H1 (cell line): ENCODE results near the gene SPIB. TPM values are rescaled to one million over a fixed set of nuclear protein-coding genes. Genes with fewer than 3 reads are reported as not detected.

Source experiments
- CTCF ChIA-PET: fragments of 300-600 bp; sonication (Branson Sonifier 250); formaldehyde crosslinking; loops from one replicate; lab custom pipeline; 2021; ENCODE audit not compliant: partially characterized antibody; lab: Charles Lee
- POLR2A ChIA-PET: fragments of 300-600 bp; sonication (Branson Sonifier 250); formaldehyde crosslinking; loops from one replicate; lab custom pipeline; 2021; ENCODE audit warnings: inconsistent platforms; ENCODE audit not compliant: partially characterized antibody; lab: Charles Lee
- DNase-seq, 2 experiments: peaks; one replicate each; pipeline versions ENCODE4 v3.0.0 to v3.0.0-alpha.2; 2010 to 2022; ENCODE audit warnings: low spot score in 2 of 2, low read depth in 1 of 2, mixed read lengths in 1 of 2
- FAIRE-seq: peaks from 2 replicates; lab custom pipeline; 2011; peaks lifted over from hg19 to GRCh38; lab: Jason Lieb, UNC
- H2AFZ ChIP-seq: 2 replicates; pipeline ENCODE4 v1.8.1; 2012; ENCODE audit warnings: low read length, inconsistent platforms
- H2AK5ac ChIP-seq: 2 replicates; pipeline ENCODE4 v1.6.1; 2013; ENCODE audit warnings: low read depth, low read length
- H2BK120ac ChIP-seq: replicated peaks from 2 replicates; pipeline ENCODE3; 2013; ENCODE audit warnings: low read depth, low read length, inconsistent platforms
- H2BK12ac ChIP-seq: 2 replicates; pipeline ENCODE4 v1.6.1; 2013; ENCODE audit warnings: low read depth, low read length
- H2BK15ac ChIP-seq: 2 replicates; pipeline ENCODE4 v1.6.1; 2013; ENCODE audit warnings: low read length
- H2BK20ac ChIP-seq: 2 replicates; pipeline ENCODE4 v1.6.1; 2013; ENCODE audit warnings: low read length
- H2BK5ac ChIP-seq: 2 replicates; pipeline ENCODE4 v1.6.1; 2013; ENCODE audit warnings: low read depth, low read length
- H3K14ac ChIP-seq: 2 replicates; pipeline ENCODE4 v1.6.1; 2013; ENCODE audit warnings: inconsistent platforms; ENCODE audit not compliant: insufficient read length
- H3K18ac ChIP-seq: 2 replicates; pipeline ENCODE4 v1.6.1; 2013; ENCODE audit warnings: low read length; ENCODE audit errors: extremely low read depth
- H3K23ac ChIP-seq: 2 replicates; pipeline ENCODE4 v1.6.1; 2013; ENCODE audit warnings: inconsistent platforms; ENCODE audit not compliant: insufficient read length
- H3K23me2 ChIP-seq: 2 replicates; pipeline ENCODE4 v1.6.1; 2013; ENCODE audit warnings: low read depth, low read length
- H3K27ac ChIP-seq: 2 replicates; pipeline ENCODE4 v1.6.1; 2011; ENCODE audit warnings: low read depth, low read length, inconsistent platforms
- H3K27me3 ChIP-seq, 4 experiments: replicated peaks in 1 of 4; 1 replicate in 1 of 4; 2 replicates in 3 of 4; pipeline versions ENCODE4 v1.6.1 to v1.8.1; 2011 to 2013; ENCODE audit warnings: low read length in 3 of 4, mild to moderate bottlenecking in 3 of 4, inconsistent platforms in 2 of 4, mixed read lengths in 2 of 4, moderate library complexity in 1 of 4; ENCODE audit not compliant: control insufficient read depth in 3 of 4, insufficient read depth in 3 of 4; ENCODE audit errors: extremely low read depth in 1 of 4
- H3K36me3 ChIP-seq, 4 experiments: 2 replicates each; pipeline versions ENCODE4 v1.6.1 to v1.8.1; 2011 to 2013; ENCODE audit warnings: mild to moderate bottlenecking in 4 of 4, low read length in 3 of 4, moderate library complexity in 2 of 4, control low read depth in 1 of 4, inconsistent platforms in 1 of 4; ENCODE audit not compliant: insufficient read depth in 4 of 4, control insufficient read depth in 2 of 4
- H3K4ac ChIP-seq: replicated peaks from 2 replicates; pipeline ENCODE3; 2013; ENCODE audit warnings: low read length, low read depth, mixed read lengths, inconsistent platforms; ENCODE audit not compliant: insufficient read length
- H3K4me1 ChIP-seq, 4 experiments: replicated peaks in 1 of 4; 1 replicate in 1 of 4; 2 replicates in 3 of 4; pipeline versions ENCODE4 v1.6.1 to v1.8.1; 2011 to 2013; ENCODE audit warnings: low read length in 3 of 4, inconsistent platforms in 2 of 4, mixed read lengths in 1 of 4; ENCODE audit not compliant: insufficient read depth in 4 of 4, control insufficient read depth in 3 of 4
- H3K4me2 ChIP-seq, 2 experiments: 2 replicates each; pipeline versions ENCODE4 v1.6.1 to v1.8.1; 2011 to 2013; ENCODE audit warnings: low read depth in 2 of 2, low read length in 2 of 2, control low read depth in 1 of 2, inconsistent platforms in 1 of 2, mild to moderate bottlenecking in 1 of 2; ENCODE audit not compliant: insufficient read depth in 1 of 2
- H3K4me3 ChIP-seq, 4 experiments: fragments of 200-600, 300-600 bp in 1 of 4; sonication (generic), shearing (Covaris generic), sonication (Bioruptor Twin) in 1 of 4; 2 replicates each; pipeline versions ENCODE4 v1.5.1 to v1.8.1; 2011 to 2016; ENCODE audit warnings: low read length in 4 of 4, low read depth in 3 of 4, control low read depth in 2 of 4, inconsistent platforms in 2 of 4, mild to moderate bottlenecking in 2 of 4, mixed read lengths in 1 of 4, moderate library complexity in 1 of 4; ENCODE audit not compliant: insufficient read depth in 2 of 4; ENCODE audit errors: extremely low read depth in 1 of 4
- H3K56ac ChIP-seq: replicated peaks from 2 replicates; pipeline ENCODE3; 2013; ENCODE audit warnings: low read depth, mild to moderate bottlenecking, mixed read lengths, low read length, inconsistent platforms; ENCODE audit not compliant: insufficient read length
- H3K79me1 ChIP-seq: 2 replicates; pipeline ENCODE4 v1.6.1; 2013; ENCODE audit warnings: low read depth, low read length, control low read depth
- H3K79me2 ChIP-seq, 2 experiments: 2 replicates each; pipeline versions ENCODE4 v1.6.1 to v1.8.1; 2012 to 2013; ENCODE audit warnings: low read length in 2 of 2, mild to moderate bottlenecking in 2 of 2, inconsistent platforms in 1 of 2; ENCODE audit not compliant: insufficient read depth in 2 of 2, control insufficient read depth in 1 of 2
- H3K9ac ChIP-seq, 4 experiments: replicated peaks in 1 of 4; 1 replicate in 1 of 4; 2 replicates in 3 of 4; pipeline versions ENCODE4 v1.6.1 to v1.8.1; 2011 to 2013; ENCODE audit warnings: low read depth in 3 of 4, low read length in 3 of 4, control low read depth in 2 of 4, mild to moderate bottlenecking in 2 of 4, moderate library complexity in 2 of 4, inconsistent platforms in 1 of 4; ENCODE audit errors: extremely low read depth in 1 of 4
- H3K9me3 ChIP-seq, 2 experiments: 2 replicates each; pipeline versions ENCODE4 v1.6.1 to v1.8.1; 2012 to 2013; ENCODE audit warnings: mild to moderate bottlenecking in 2 of 2, moderate library complexity in 2 of 2, control low read depth in 1 of 2, inconsistent platforms in 1 of 2, low read depth in 1 of 2, low read length in 1 of 2, mixed read lengths in 1 of 2; ENCODE audit not compliant: insufficient read depth in 2 of 2
- H4K20me1 ChIP-seq, 2 experiments: replicated peaks in 1 of 2; 2 replicates each; pipeline versions ENCODE3 to v1.8.1; 2011 to 2013; ENCODE audit warnings: inconsistent platforms in 2 of 2, low read length in 2 of 2, mild to moderate bottlenecking in 1 of 2; ENCODE audit not compliant: insufficient read depth in 2 of 2, control insufficient read depth in 1 of 2
- H4K5ac ChIP-seq: 2 replicates; pipeline ENCODE4 v1.6.1; 2013; ENCODE audit warnings: low read length, low read depth, mixed read lengths, inconsistent platforms; ENCODE audit not compliant: insufficient read length
- H4K8ac ChIP-seq: 2 replicates; pipeline ENCODE4 v1.8.0; 2013; ENCODE audit warnings: mild to moderate bottlenecking, moderate library complexity, low read length, inconsistent platforms; ENCODE audit not compliant: insufficient read depth; ENCODE audit errors: extremely low read depth
- H4K91ac ChIP-seq: replicated peaks from 2 replicates; pipeline ENCODE3; 2013; ENCODE audit warnings: low read length, mixed read lengths, inconsistent platforms; ENCODE audit not compliant: insufficient read length
- ASH2L ChIP-seq: fragments of 200-600, 300-600 bp; sonication (generic); IDR thresholded peaks from one replicate; pipeline ENCODE4 v1.7.1; 2017; ENCODE audit warnings: low read length
- BACH1 ChIP-seq: IDR thresholded peaks from 2 replicates; pipeline ENCODE4 v1.6.1; 2012; ENCODE audit warnings: low read length, improper control_type of control experiment
- CBX5 ChIP-seq: fragments of 300-800, 300-1000 bp; sonication (generic); IDR thresholded peaks from 2 replicates; pipeline ENCODE4 v1.7.1; 2016; ENCODE audit warnings: antibody characterized with exemption, low read length, low read depth
- CREB1 ChIP-seq: IDR thresholded peaks from 2 replicates; pipeline ENCODE4 v1.6.1; 2012; ENCODE audit warnings: inconsistent platforms
- E2F6 ChIP-seq: IDR thresholded peaks from 2 replicates; pipeline ENCODE4 v1.6.1; 2012; ENCODE audit warnings: inconsistent platforms
- JUN ChIP-seq: IDR thresholded peaks from 2 replicates; pipeline ENCODE4 v1.6.1; 2011; ENCODE audit warnings: low read depth, mild to moderate bottlenecking, improper control_type of control experiment, low read length
- KDM4A ChIP-seq: IDR thresholded peaks from one replicate; pipeline ENCODE4 v1.7.1; 2012; ENCODE audit warnings: low read depth, mild to moderate bottlenecking, moderate library complexity, low read length, inconsistent platforms; ENCODE audit not compliant: severe bottlenecking
- MAX ChIP-seq: IDR thresholded peaks from 2 replicates; pipeline ENCODE4 v1.6.1; 2012; ENCODE audit warnings: inconsistent platforms
- POLR2AphosphoS5 ChIP-seq: IDR thresholded peaks from 2 replicates; pipeline ENCODE4 v1.6.1; 2011; ENCODE audit warnings: low read depth, low read length
- RBBP5 ChIP-seq: IDR thresholded peaks from 2 replicates; pipeline ENCODE4 v1.7.1; 2012; ENCODE audit warnings: low read depth, mild to moderate bottlenecking, inconsistent platforms, low read length, moderate library complexity, borderline replicate concordance
- TAF1 ChIP-seq: IDR thresholded peaks from 2 replicates; pipeline ENCODE4 v1.6.1; 2011; ENCODE audit warnings: mild to moderate bottlenecking, low read depth, low read length
- TAF7 ChIP-seq: optimal IDR thresholded peaks from 2 replicates; pipeline ENCODE3; 2011; ENCODE audit warnings: low read depth, mild to moderate bottlenecking, inconsistent platforms, low read length, moderate library complexity, borderline replicate concordance
- WGBS, 2 experiments: shearing (Covaris generic) in 1 of 2; methylation state at CpG; one replicate each; pipeline versions ENCODE4 v1.1.6 to v1.1.7; 2013 to 2015; ENCODE audit warnings: low lambda C conversion rate in 2 of 2, mixed read lengths in 2 of 2, inconsistent platforms in 1 of 2, low coverage in 1 of 2, missing lambda C conversion rate in 1 of 2; ENCODE audit not compliant: insufficient replicate concordance in 2 of 2, insufficient coverage in 1 of 2, insufficient read length in 1 of 2; ENCODE audit errors: extremely low coverage in 1 of 2, missing lambda C conversion rate in 1 of 2; 5-methylcytosine and 5-hydroxymethylcytosine counted together
- polyA plus RNA-seq, 7 experiments: library from polyadenylated mRNA; depleted of rRNA in 3 of 7; stranded (reverse) in 5 of 7; unstranded in 2 of 7; fragments of >200 nt in 5 of 7; fragments of 200-250 nt in 2 of 7; gene quantifications; 1 replicate in 5 of 7; 2 replicates in 1 of 7; 4 replicates in 1 of 7; pipeline versions ENCODE4 v1.2.1 to v1.2.3, GENCODE V29; 2011 to 2013; ENCODE audit warnings: missing spikeins in 2 of 7, mixed read lengths in 2 of 7
- total RNA-seq: library from RNA; stranded (reverse); fragmentation: NEBNext Ultra II Directional; extraction: Animal tissue kit (Norgen Biotek cat#: 25700); gene quantifications from 2 replicates; pipeline ENCODE4 v1.2.1, GENCODE V29; 2021

The SPIB gene
- total and polyA plus RNA-seq, 2 of the 8 experiments (the other 6 are each of a cell fraction or from before 2014, with no cell fraction given), result 11.1 to 17.4 TPM

GRCh38 chr19:50427997-50428425 lies 9.3 kb downstream of the SPIB start:
- CTCF ChIA-PET, result interaction anchor here (0.7 to 2.4 kb wide), 13 partner anchors 8 to 297 kb away, joined by 3 to 13 read pairs (median 3); partner anchors contain the start of genes POLD1 and SPIB
- no peaks in the 10 kb centered on the region for H3K79me2 ChIP-seq
- TF ChIP-seq CREB1 (0 out of 2 replicates have a peak, but pooled peaks have one; percentile 10), ASH2L (peak; percentile 67), MAX (peak; percentile 53), RBBP5 (peak; percentile 67), TAF7 (no peak), BACH1 (no peak), KDM4A (peak; percentile 32), E2F6 (peak; percentile 58), CBX5 (no peak), JUN (no peak), TAF1 (peak; percentile 43; the same call in 1 of the 2 replicates), POLR2AphosphoS5 (0 out of 2 replicates have a peak, but pooled peaks have one; percentile 27)
- no peak for FAIRE-seq
- H3K9me3 ChIP-seq, result no peaks in the 10 kb centered on the region
- H4K5ac ChIP-seq, result no peak overlapping the region
- H3K23me2 ChIP-seq, result peaks cover 3% of the 10 kb centered on the region; the same call in 1 of the 2 replicates
- H2BK12ac ChIP-seq, result peak overlapping the region; percentile 60; the same call in 1 of the 2 replicates
- peak overlapping the region; percentile 52 to 73; a peak in 3 of 4 replicates for H3K4me2 ChIP-seq
- H3K4me1 ChIP-seq, result peaks cover 1 to 17% (median 10%) of the 10 kb centered on the region in 4 experiments
- peak overlapping the region in 2 of 4 experiments; percentile 25 to 32; a peak in 4 of 7 replicates for H3K9ac ChIP-seq
- peaks cover 0 to 19% (median 8%) of the 10 kb centered on the region in 4 experiments; a peak in 4 of 7 replicates for H3K27me3 ChIP-seq
- H3K36me3 ChIP-seq, result no peaks in the 10 kb centered on the region
- H2AK5ac ChIP-seq, result no peak overlapping the region
- H3K18ac ChIP-seq, result peak overlapping the region; percentile 60; the same call in 1 of the 2 replicates
- no peak overlapping the region for H2BK120ac ChIP-seq
- peak; percentile 62 to 84 for DNase-seq
- H3K27ac ChIP-seq, result no peak overlapping the region
- no peak overlapping the region for H3K14ac ChIP-seq
- 0 out of 2 replicates have a peak overlapping the region, but pooled peaks have one; percentile 29 for H2BK15ac ChIP-seq
- POLR2A ChIA-PET, result interaction anchor here (0.9 to 3.1 kb wide), 13 partner anchors 9 to 377 kb away, joined by 3 to 15 read pairs (median 4); partner anchors contain the start of genes POLD1 and SPIB
- H3K79me1 ChIP-seq, result no peaks in the 10 kb centered on the region
- H4K20me1 ChIP-seq, result no peaks in the 10 kb centered on the region
- H3K23ac ChIP-seq, result no peak overlapping the region
- peak overlapping the region; percentile 42 for H4K91ac ChIP-seq
- H4K8ac ChIP-seq, result peak overlapping the region; percentile 46; the same call in 1 of the 2 replicates
- H2BK20ac ChIP-seq, result 0 out of 2 replicates have a peak overlapping the region, but pooled peaks have one; percentile 32
- H3K56ac ChIP-seq, result no peak overlapping the region
- H2BK5ac ChIP-seq, result peak overlapping the region; percentile 71; the same call in 1 of the 2 replicates
- H3K4me3 ChIP-seq, result peak overlapping the region in 3 of 4 experiments; percentile 11 to 50 (median 23); a peak in 5 of 8 replicates
- no peak overlapping the region for H2AFZ ChIP-seq
- H3K4ac ChIP-seq, result no peak overlapping the region
- 9% methylated on average over 37 of the region's 38 CpGs; no CpG with 5 or more reads in 1 of the 2 experiments for WGBS, 2 experiments
